IMR-90 (cell line): ENCODE measurements around the gene TFAP2E. TPM values are rescaled to one million over a fixed set of nuclear protein-coding genes. Genes with fewer than 3 reads are reported as not detected.

Experiments
- ATAC-seq: fragments of 200-7000 bp; cut with Tn5 transposase; 2 replicates; pipeline ENCODE4 v1.9.1; 2020; ENCODE audit warnings: low read depth, mild to moderate bottlenecking, moderate library complexity
- BruUV-seq: library from RNA; stranded (reverse); fragments of 400-500 nt; replicated peaks from 2 replicates; lab custom pipeline; 2021; lab: Mats Ljungman, UMichigan
- CTCF ChIA-PET: fragments of 300-600 bp; formaldehyde crosslinking; extraction: SDS; loops from one replicate; lab custom pipeline; 2021; ENCODE audit warnings: antibody characterized with exemption; lab: Yijun Ruan, JAX
- POLR2A ChIA-PET: fragments of 300-600 bp; sonication (Branson Sonifier 250); formaldehyde crosslinking; loops from one replicate; lab custom pipeline; 2022; ENCODE audit warnings: antibody characterized with exemption; ENCODE audit not compliant: unreplicated experiment; lab: Charles Lee
- DNase-seq: peaks from one replicate; pipeline ENCODE4 v3.0.0; 2013
- H2AFZ ChIP-seq: replicated peaks from 2 replicates; pipeline ENCODE3; 2013; ENCODE audit warnings: low read length, mild to moderate bottlenecking; ENCODE audit not compliant: poor library complexity
- H2AK5ac ChIP-seq: 2 replicates; pipeline ENCODE4 v1.6.1; 2013; ENCODE audit warnings: low read depth, low read length, inconsistent platforms
- H2AK9ac ChIP-seq: replicated peaks from 2 replicates; pipeline ENCODE3; 2013; ENCODE audit warnings: mild to moderate bottlenecking, low read depth, low read length, moderate library complexity; ENCODE audit not compliant: poor library complexity
- H2BK120ac ChIP-seq: 2 replicates; pipeline ENCODE4 v1.6.1; 2013; ENCODE audit warnings: low read depth, low read length, inconsistent platforms
- H2BK15ac ChIP-seq: 3 replicates; pipeline ENCODE4 v1.6.1; 2013; ENCODE audit warnings: low read depth, low read length, inconsistent platforms
- H2BK20ac ChIP-seq: 2 replicates; pipeline ENCODE4 v1.6.1; 2013; ENCODE audit warnings: low read depth, mild to moderate bottlenecking, inconsistent platforms, low read length, moderate library complexity
- H2BK5ac ChIP-seq: 2 replicates; pipeline ENCODE4 v1.6.1; 2013; ENCODE audit warnings: mild to moderate bottlenecking, low read depth, low read length, inconsistent platforms; ENCODE audit not compliant: poor library complexity, severe bottlenecking
- H3K14ac ChIP-seq: replicated peaks from 2 replicates; pipeline ENCODE4 v1.6.1; 2013; ENCODE audit warnings: low read depth, low read length, inconsistent platforms
- H3K18ac ChIP-seq: 2 replicates; pipeline ENCODE4 v1.6.1; 2013; ENCODE audit warnings: low read depth, low read length, control low read depth
- H3K23ac ChIP-seq: 2 replicates; pipeline ENCODE4 v1.6.1; 2013; ENCODE audit warnings: low read depth, low read length, inconsistent platforms
- H3K27ac ChIP-seq: 2 replicates; pipeline ENCODE4 v1.5.1; 2013; ENCODE audit warnings: mild to moderate bottlenecking, control low read depth, low read length; ENCODE audit not compliant: insufficient read depth
- H3K27me3 ChIP-seq: 2 replicates; pipeline ENCODE4 v1.6.1; 2013; ENCODE audit warnings: low read length; ENCODE audit not compliant: control insufficient read depth, insufficient read depth
- H3K36me3 ChIP-seq: 2 replicates; pipeline ENCODE4 v1.6.1; 2013; ENCODE audit warnings: low read length, mixed read lengths; ENCODE audit not compliant: control insufficient read depth, insufficient read depth
- H3K4ac ChIP-seq: 2 replicates; pipeline ENCODE4 v1.6.1; 2013; ENCODE audit warnings: low read depth, low read length, inconsistent platforms
- H3K4me1 ChIP-seq: 2 replicates; pipeline ENCODE4 v1.6.1; 2013; ENCODE audit warnings: low read length, mixed read lengths; ENCODE audit not compliant: control insufficient read depth, insufficient read depth
- H3K4me2 ChIP-seq: 2 replicates; pipeline ENCODE4 v1.6.1; 2013; ENCODE audit warnings: low read depth, mild to moderate bottlenecking, control low read depth, low read length, moderate library complexity
- H3K4me3 ChIP-seq: 2 replicates; pipeline ENCODE4 v1.5.1; 2013; ENCODE audit warnings: low read depth, mild to moderate bottlenecking, control low read depth, low read length, moderate library complexity; ENCODE audit not compliant: insufficient read depth
- H3K56ac ChIP-seq: 2 replicates; pipeline ENCODE4 v1.6.1; 2013; ENCODE audit warnings: low read length, inconsistent platforms; ENCODE audit not compliant: insufficient read depth; ENCODE audit errors: extremely low read depth
- H3K79me1 ChIP-seq, 2 experiments: 2 replicates each; pipeline ENCODE4 v1.6.1; 2013; ENCODE audit warnings: low read length in 2 of 2, inconsistent platforms in 1 of 2, low read depth in 1 of 2
- H3K9ac ChIP-seq: 2 replicates; pipeline ENCODE4 v1.6.1; 2013; ENCODE audit warnings: low read depth, low read length, control low read depth
- H3K9me1 ChIP-seq: 2 replicates; pipeline ENCODE4 v1.6.1; 2013; ENCODE audit warnings: low read length, inconsistent platforms; ENCODE audit not compliant: insufficient read depth
- H3K9me3 ChIP-seq: 2 replicates; pipeline ENCODE4 v1.6.1; 2013; ENCODE audit warnings: low read length; ENCODE audit not compliant: control insufficient read depth, insufficient read depth
- H4K20me1 ChIP-seq: 2 replicates; pipeline ENCODE4 v1.6.1; 2013; ENCODE audit warnings: low read length, inconsistent platforms; ENCODE audit not compliant: insufficient read depth
- H4K5ac ChIP-seq: 2 replicates; pipeline ENCODE4 v1.6.1; 2013; ENCODE audit warnings: mild to moderate bottlenecking, low read depth, low read length, control low read depth
- H4K8ac ChIP-seq, 2 experiments: 2 replicates each; pipeline ENCODE4 v1.6.1; 2013; ENCODE audit warnings: low read depth in 2 of 2, low read length in 2 of 2, control low read depth in 1 of 2, inconsistent platforms in 1 of 2
- H4K91ac ChIP-seq: 2 replicates; pipeline ENCODE4 v1.6.1; 2013; ENCODE audit warnings: low read depth, low read length, inconsistent platforms; ENCODE audit not compliant: insufficient read depth
- BHLHE40 ChIP-seq: fragments of 150-350 bp; IDR thresholded peaks from 2 replicates; pipeline ENCODE4 v1.6.1; 2016; ENCODE audit warnings: mild to moderate bottlenecking, low read depth, low read length
- CEBPB ChIP-seq: IDR thresholded peaks from 2 replicates; pipeline ENCODE4 v1.6.1; 2012; ENCODE audit warnings: low read depth, low read length, improper control_type of control experiment
- CHD1 ChIP-seq: IDR thresholded peaks from 2 replicates; pipeline ENCODE4 v1.6.1; 2012; ENCODE audit warnings: low read depth, low read length, improper control_type of control experiment
- CTCF ChIP-seq: conservative IDR thresholded peaks from 2 replicates; pipeline ENCODE4 v1.5.1; 2012; ENCODE audit warnings: mild to moderate bottlenecking, low read depth, low read length, improper control_type of control experiment
- FOS ChIP-seq: fragments of 150-350 bp; IDR thresholded peaks from 2 replicates; pipeline ENCODE4 v1.6.1; 2016; ENCODE audit warnings: low read depth, low read length
- MAFK ChIP-seq: IDR thresholded peaks from 2 replicates; pipeline ENCODE4 v1.6.1; 2012; ENCODE audit warnings: low read depth, low read length, improper control_type of control experiment
- MAZ ChIP-seq: IDR thresholded peaks from 2 replicates; pipeline ENCODE4 v1.6.1; 2012; ENCODE audit warnings: low read depth, mild to moderate bottlenecking, low read length, improper control_type of control experiment, moderate library complexity, borderline replicate concordance
- MXI1 ChIP-seq: IDR thresholded peaks from 2 replicates; pipeline ENCODE4 v1.6.1; 2012; ENCODE audit warnings: low read depth, mild to moderate bottlenecking, low read length, moderate library complexity, borderline replicate concordance
- POLR2A ChIP-seq: IDR thresholded peaks from 2 replicates; pipeline ENCODE4 v1.6.1; 2012; ENCODE audit warnings: mild to moderate bottlenecking, low read depth, low read length
- RAD21 ChIP-seq: IDR thresholded peaks from 2 replicates; pipeline ENCODE4 v1.6.1; 2012; ENCODE audit warnings: low read length, improper control_type of control experiment
- RCOR1 ChIP-seq: IDR thresholded peaks from 2 replicates; pipeline ENCODE4 v1.6.1; 2012; ENCODE audit warnings: mild to moderate bottlenecking, low read length, improper control_type of control experiment; ENCODE audit not compliant: insufficient replicate concordance
- RFX5 ChIP-seq: IDR thresholded peaks from 2 replicates; pipeline ENCODE4 v1.8.0; 2012; ENCODE audit warnings: low read depth, mild to moderate bottlenecking, low read length, moderate library complexity
- SMC3 ChIP-seq: fragments of 150-350 bp; IDR thresholded peaks from 2 replicates; pipeline ENCODE4 v1.6.1; 2016; ENCODE audit warnings: low read depth, mild to moderate bottlenecking, antibody characterized with exemption, low read length, moderate library complexity
- WGBS, 2 experiments: methylation state at CpG; one replicate each; pipeline versions ENCODE4 v1.1.5 to v1.1.7; 2013; ENCODE audit warnings: missing lambda C conversion rate in 2 of 2; ENCODE audit not compliant: insufficient read length in 1 of 2; ENCODE audit errors: extremely low coverage in 2 of 2; 5-methylcytosine and 5-hydroxymethylcytosine counted together
- dilution Hi-C: fragments of 300-500 bp; cut with HindIII; formaldehyde crosslinking; loops from one replicate; pipeline ENCODE4 v1.14.3; 2018; ENCODE audit warnings: low sequenced_read_pairs; ENCODE audit not compliant: unreplicated experiment
- in situ Hi-C: fragments of 300-500 bp; cut with MboI; formaldehyde crosslinking; loops from 3 replicates; pipeline ENCODE4 v1.14.3; 2019; ENCODE audit warnings: low sequenced_read_pairs, inconsistent platforms, mixed read lengths
- intact Hi-C: fragments of 100-400 bp; cut with micrococcal nuclease; formaldehyde crosslinking; loops from 2 replicates; pipeline ENCODE4 v1.10.0; 2022
- polyA plus RNA-seq, 3 experiments: library from polyadenylated mRNA; depleted of rRNA; stranded (reverse); fragments of >200 nt; gene quantifications; 2 replicates each; pipeline ENCODE4 v1.2.3, GENCODE V29; 2012; ENCODE audit warnings: low replicate concordance in 1 of 3
- total RNA-seq: library from RNA; depleted of rRNA; stranded (reverse); fragments of >200 nt; gene quantifications from 2 replicates; pipeline ENCODE4 v1.2.3, GENCODE V29; 2012
- TF ChIP-seq, protein P1 (sequence below): fragments of 150-350 bp; IDR thresholded peaks from 2 replicates; pipeline ENCODE4 v1.6.1; 2016; ENCODE audit warnings: low read depth, mild to moderate bottlenecking, low read length, moderate library complexity, borderline replicate concordance
- TF ChIP-seq, protein P2 (sequence below): fragments of 150-350 bp; IDR thresholded peaks from 2 replicates; pipeline ENCODE4 v1.6.1; 2017; ENCODE audit warnings: mild to moderate bottlenecking, antibody characterized with exemption, low read length, low read depth

The TFAP2E gene
- total and polyA plus RNA-seq, 2 of the 4 experiments (the other 2 are of a cell fraction): under 0.01 to 0.19 TPM

DNA sequence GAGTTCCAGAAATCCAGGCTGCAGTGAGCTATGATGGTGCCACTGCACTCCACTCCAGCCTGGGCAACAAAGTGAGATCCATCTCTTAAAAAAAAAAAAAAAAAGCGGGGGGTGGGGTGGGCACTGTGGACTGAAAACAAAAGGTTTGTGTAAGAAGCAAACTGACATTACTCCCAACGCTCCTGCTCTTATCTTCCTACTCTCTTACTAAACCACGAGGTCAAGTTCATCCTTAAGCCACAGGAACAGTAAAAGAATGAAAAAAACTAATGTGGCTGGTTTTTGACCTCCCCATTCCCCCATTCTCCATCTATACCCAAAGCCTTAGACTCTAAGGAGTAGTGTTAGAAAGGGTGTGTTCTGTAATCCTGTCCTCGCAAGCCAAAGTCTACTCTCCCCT lies 30.8 kb downstream of the TFAP2E start:
- H2AK5ac ChIP-seq: no peak overlapping the region
- no peak overlapping the region for H3K56ac ChIP-seq
- H3K4me1 ChIP-seq: peaks cover 2% of the 10 kb centered on the region; the same call in 1 of the 2 replicates
- no peak overlapping the region for H3K23ac ChIP-seq
- no TSS peak for BruUV-seq
- CTCF ChIA-PET: no interaction called here
- peaks cover 6% of the 10 kb centered on the region; the same call in 1 of the 2 replicates for H3K9me1 ChIP-seq
- H3K27me3 ChIP-seq: no peaks in the 10 kb centered on the region
- intact Hi-C loops: no loop called here
- DNase-seq: no peak
- no peak overlapping the region for H3K18ac ChIP-seq
- no peak overlapping the region for H4K5ac ChIP-seq
- dilution Hi-C loops: no loop called here
- H2AFZ ChIP-seq: no peak overlapping the region
- no peak overlapping the region for H3K14ac ChIP-seq
- no peak overlapping the region for H2AK9ac ChIP-seq
- no peak overlapping the region for H2BK15ac ChIP-seq
- H3K4me3 ChIP-seq: no peak overlapping the region
- no peak overlapping the region for H3K27ac ChIP-seq
- no CpG with 5 or more reads among the region's 4 CpGs for WGBS, 2 experiments
- peaks cover 6% of the 10 kb centered on the region; the same call in 1 of the 2 replicates for H4K20me1 ChIP-seq
- H3K4me2 ChIP-seq: no peak overlapping the region
- H3K79me1 ChIP-seq: peaks cover 18 to 25% of the 10 kb centered on the region in 2 experiments
- no peak overlapping the region for H2BK120ac ChIP-seq
- H2BK5ac ChIP-seq: no peak overlapping the region
- no peak overlapping the region for H3K9ac ChIP-seq
- no peak overlapping the region for H2BK20ac ChIP-seq
- H3K36me3 ChIP-seq: peaks cover 35% of the 10 kb centered on the region
- POLR2A ChIA-PET: no interaction called here
- no peak overlapping the region for H3K4ac ChIP-seq
- TF ChIP-seq RCOR1: no peak
- TF ChIP-seq RFX5: no peak
- TF ChIP-seq, protein P1, sequence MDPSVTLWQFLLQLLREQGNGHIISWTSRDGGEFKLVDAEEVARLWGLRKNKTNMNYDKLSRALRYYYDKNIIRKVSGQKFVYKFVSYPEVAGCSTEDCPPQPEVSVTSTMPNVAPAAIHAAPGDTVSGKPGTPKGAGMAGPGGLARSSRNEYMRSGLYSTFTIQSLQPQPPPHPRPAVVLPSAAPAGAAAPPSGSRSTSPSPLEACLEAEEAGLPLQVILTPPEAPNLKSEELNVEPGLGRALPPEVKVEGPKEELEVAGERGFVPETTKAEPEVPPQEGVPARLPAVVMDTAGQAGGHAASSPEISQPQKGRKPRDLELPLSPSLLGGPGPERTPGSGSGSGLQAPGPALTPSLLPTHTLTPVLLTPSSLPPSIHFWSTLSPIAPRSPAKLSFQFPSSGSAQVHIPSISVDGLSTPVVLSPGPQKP: no peak
- TF ChIP-seq, protein P2, sequence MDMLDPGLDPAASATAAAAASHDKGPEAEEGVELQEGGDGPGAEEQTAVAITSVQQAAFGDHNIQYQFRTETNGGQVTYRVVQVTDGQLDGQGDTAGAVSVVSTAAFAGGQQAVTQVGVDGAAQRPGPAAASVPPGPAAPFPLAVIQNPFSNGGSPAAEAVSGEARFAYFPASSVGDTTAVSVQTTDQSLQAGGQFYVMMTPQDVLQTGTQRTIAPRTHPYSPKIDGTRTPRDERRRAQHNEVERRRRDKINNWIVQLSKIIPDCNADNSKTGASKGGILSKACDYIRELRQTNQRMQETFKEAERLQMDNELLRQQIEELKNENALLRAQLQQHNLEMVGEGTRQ: no peak
- no peak for TF ChIP-seq MAZ
- no peak for TF ChIP-seq CHD1
- TF ChIP-seq MAFK: no peak
- TF ChIP-seq MXI1: no peak
- TF ChIP-seq SMC3: no peak
- no peak for TF ChIP-seq CEBPB
- no peak for TF ChIP-seq POLR2A
- TF ChIP-seq BHLHE40: no peak
- TF ChIP-seq RAD21: no peak
- no peak for TF ChIP-seq CTCF
- no peak for TF ChIP-seq FOS
- H4K91ac ChIP-seq: no peak overlapping the region
- no peak overlapping the region for H4K8ac ChIP-seq
- in situ Hi-C loops: no loop called here
- no peak for ATAC-seq
- H3K9me3 ChIP-seq: no peaks in the 10 kb centered on the region
